ENCODE data around the gene SHQ1.

- TF ChIP-seq POLR2AphosphoS5 (IDR thresholded peaks at IDR 0.05; ENCODE audit: insufficient read depth, low read depth, low read length) (no peak), CTCF (IDR thresholded peaks at IDR 0.05; ENCODE audit: extremely low read depth in 1 of 2, insufficient read depth in 1 of 2, low read depth in 1 of 2, low read length in 2 of 2) (no peak)
These were observed 963 bp downstream of the SHQ1 start for GRCh38 chr3:72847282-72847681.

Data from endothelial cell of umbilical vein (primary cell).